ENCODE measurements around the gene SLC29A3. TPM values are rescaled to one million over a fixed set of nuclear protein-coding genes. Genes with fewer than 3 reads are reported as not detected.

The SLC29A3 gene
- total and polyA plus RNA-seq, 2 of the 8 experiments (the other 6 are each of a cell fraction or from before 2014, with no cell fraction given) = 14.0 to 24.6 TPM

DNA sequence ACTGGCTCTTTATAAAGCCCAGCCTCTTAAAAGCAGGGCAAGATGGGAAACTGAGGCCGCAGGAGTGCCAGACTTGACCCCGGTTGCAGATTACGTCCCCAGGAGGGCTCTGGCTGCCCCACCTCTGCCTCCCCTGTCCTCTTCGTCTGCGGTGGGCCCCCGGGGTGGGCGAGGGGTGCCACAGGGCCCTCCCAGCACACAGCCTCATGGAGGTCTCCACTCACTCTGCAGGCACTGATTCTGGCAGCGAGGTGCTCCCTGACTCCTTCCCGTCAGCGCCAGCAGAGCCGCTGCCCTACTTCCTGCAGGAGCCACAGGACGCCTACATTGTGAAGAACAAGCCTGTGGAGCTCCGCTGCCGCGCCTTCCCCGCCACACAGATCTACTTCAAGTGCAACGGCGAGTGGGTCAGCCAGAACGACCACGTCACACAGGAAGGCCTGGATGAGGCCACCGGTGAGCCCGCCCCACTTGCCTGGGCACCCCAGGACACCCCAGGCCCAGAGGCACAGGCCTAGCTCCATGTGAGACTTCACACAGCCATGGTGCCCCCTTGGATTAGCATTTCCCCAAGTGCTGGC, 39.4 kb upstream of the SLC29A3 start:
- FAIRE-seq (no peak), DNase-seq (ENCODE audit: low read depth in 1 of 2, low spot score in 2 of 2) (no peak)
- Histone ChIP-seq H2BK20ac (ENCODE audit: low read length) (no peak overlapping the region), H4K5ac (ENCODE audit: insufficient read length, low read depth, low read length) (no peak overlapping the region), H4K8ac (ENCODE audit: extremely low read depth, insufficient read depth, low read length) (no peak overlapping the region; the same call in 1 of the 2 replicates), H2BK15ac (ENCODE audit: low read length) (no peak overlapping the region), H3K23me2 (ENCODE audit: low read depth, low read length) (no peaks in the 10 kb centered on the region), H3K18ac (ENCODE audit: extremely low read depth, low read length) (no peak overlapping the region), H3K79me1 (ENCODE audit: low read depth, low read length) (peaks cover 2% of the 10 kb centered on the region; the same call in 1 of the 2 replicates), H3K23ac (ENCODE audit: insufficient read length) (no peak overlapping the region), H3K4me2 (ENCODE audit: insufficient read depth in 1 of 2, low read depth in 2 of 2, low read length in 2 of 2) (no peak overlapping the region), H3K14ac (ENCODE audit: insufficient read length) (no peak overlapping the region), H2BK5ac (ENCODE audit: low read depth, low read length) (peak overlapping the region; percentile 44; the same call in 1 of the 2 replicates), H3K79me2 (ENCODE audit: control insufficient read depth in 1 of 2, insufficient read depth in 2 of 2, low read length in 2 of 2) (peaks cover 0 to 4% of the 10 kb centered on the region in 2 experiments; a peak in 1 of 4 replicates), H3K9me3 (ENCODE audit: insufficient read depth in 2 of 2, low read depth in 1 of 2, low read length in 1 of 2) (no peaks in the 10 kb centered on the region), H4K91ac (replicated peaks; ENCODE audit: insufficient read length, low read length) (no peak overlapping the region), H2BK120ac (replicated peaks; ENCODE audit: low read depth, low read length) (no peak overlapping the region), H2BK12ac (ENCODE audit: low read depth, low read length) (no peak overlapping the region), H3K9ac (replicated peaks in 1 of 4; ENCODE audit: extremely low read depth in 1 of 4, low read depth in 3 of 4, low read length in 3 of 4) (no peak overlapping the region), H2AK5ac (ENCODE audit: low read depth, low read length) (no peak overlapping the region), H3K56ac (replicated peaks; ENCODE audit: insufficient read length, low read depth, low read length) (no peak overlapping the region), H3K36me3 (ENCODE audit: control insufficient read depth in 2 of 4, insufficient read depth in 4 of 4, low read length in 3 of 4) (peaks cover 0 to 5% (median 2%) of the 10 kb centered on the region in 4 experiments; a peak in 1 of 8 replicates), H3K27ac (ENCODE audit: low read depth, low read length) (no peak overlapping the region; the same call in 1 of the 2 replicates), H3K4ac (replicated peaks; ENCODE audit: insufficient read length, low read depth, low read length) (no peak overlapping the region), H3K4me3 (ENCODE audit: extremely low read depth in 1 of 4, insufficient read depth in 2 of 4, low read depth in 3 of 4, low read length in 4 of 4) (no peak overlapping the region), H2AFZ (ENCODE audit: low read length) (no peak overlapping the region), H4K20me1 (replicated peaks in 1 of 2; ENCODE audit: control insufficient read depth in 1 of 2, insufficient read depth in 2 of 2, low read length in 2 of 2) (peaks cover 0 to 3% of the 10 kb centered on the region in 2 experiments), H3K27me3 (replicated peaks in 1 of 4; ENCODE audit: control insufficient read depth in 3 of 4, extremely low read depth in 1 of 4, insufficient read depth in 3 of 4, low read length in 3 of 4) (no peaks in the 10 kb centered on the region), H3K4me1 (replicated peaks in 1 of 4; ENCODE audit: control insufficient read depth in 3 of 4, insufficient read depth in 4 of 4, low read length in 3 of 4) (peaks cover 0 to 25% (median 16%) of the 10 kb centered on the region in 4 experiments; a peak in 6 of 7 replicates)
- 84% methylated on average over 22 of the region's 22 CpGs; no CpG with 5 or more reads in 1 of the 2 experiments for WGBS, 2 experiments (ENCODE audit: extremely low coverage in 1 of 2, insufficient coverage in 1 of 2, insufficient read length in 1 of 2, insufficient replicate concordance in 2 of 2, low coverage in 1 of 2, low lambda C conversion rate in 2 of 2, missing lambda C conversion rate in 1 of 2)
- ChIA-PET POLR2A (ENCODE audit: partially characterized antibody) (interaction anchor here (1.5 to 3.8 kb wide), 2 partner anchors 10 to 13 kb away, joined by 4 to 13 read pairs; no protein-coding TSS in a partner anchor), CTCF (ENCODE audit: partially characterized antibody) (interaction anchor here (1.0 to 11.2 kb wide), 7 partner anchors 8 to 378 kb away, joined by 3 to 175 read pairs (median 9); no protein-coding TSS in a partner anchor)
- TF ChIP-seq NANOG (IDR thresholded peaks at IDR 0.05; ENCODE audit: insufficient read depth, low read depth, low read length, poor library complexity, severe bottlenecking) = no peak
- TF ChIP-seq RNF2 (IDR thresholded peaks at IDR 0.05; ENCODE audit: borderline replicate concordance, low read depth, low read length, missing control alignments, poor library complexity, severe bottlenecking) = no peak
- TF ChIP-seq SIX5 (IDR thresholded peaks at IDR 0.05; ENCODE audit: low read depth, low read length) = no peak
- no peak for TF ChIP-seq GABPA (IDR thresholded peaks at IDR 0.05; ENCODE audit: borderline replicate concordance, insufficient read depth, low read length)
- no peak for TF ChIP-seq CTBP2 (IDR thresholded peaks at IDR 0.05; ENCODE audit: borderline replicate concordance, insufficient read depth, insufficient read length, low read length)
- no peak for TF ChIP-seq CREB1 (IDR thresholded peaks at IDR 0.05)
- no peak for TF ChIP-seq BACH1 (IDR thresholded peaks at IDR 0.05; ENCODE audit: low read length)
- TF ChIP-seq KDM4A (IDR thresholded peaks at IDR 0.05; ENCODE audit: low read depth, low read length, severe bottlenecking) = no peak
- TF ChIP-seq SUZ12 (IDR thresholded peaks at IDR 0.05; ENCODE audit: low read length) = no peak
- no peak for TF ChIP-seq ASH2L (IDR thresholded peaks at IDR 0.05; ENCODE audit: low read length)
- no peak for TF ChIP-seq RBBP5 (IDR thresholded peaks at IDR 0.05; ENCODE audit: borderline replicate concordance, low read depth, low read length)
- TF ChIP-seq CBX5 (IDR thresholded peaks at IDR 0.05; ENCODE audit: low read depth, low read length) = no peak

Measured in H1 (cell line).